Measurements from ENCODE around the gene PFKL. TPM values are rescaled to one million over a fixed set of nuclear protein-coding genes. Genes with fewer than 3 reads are reported as not detected.

PFKL gene
- total RNA-seq, 5 donors from 2014 or later (not counting 1 experiment from before 2014, with no cell fraction given) = 125 to 200 (median 162) TPM

DNA sequence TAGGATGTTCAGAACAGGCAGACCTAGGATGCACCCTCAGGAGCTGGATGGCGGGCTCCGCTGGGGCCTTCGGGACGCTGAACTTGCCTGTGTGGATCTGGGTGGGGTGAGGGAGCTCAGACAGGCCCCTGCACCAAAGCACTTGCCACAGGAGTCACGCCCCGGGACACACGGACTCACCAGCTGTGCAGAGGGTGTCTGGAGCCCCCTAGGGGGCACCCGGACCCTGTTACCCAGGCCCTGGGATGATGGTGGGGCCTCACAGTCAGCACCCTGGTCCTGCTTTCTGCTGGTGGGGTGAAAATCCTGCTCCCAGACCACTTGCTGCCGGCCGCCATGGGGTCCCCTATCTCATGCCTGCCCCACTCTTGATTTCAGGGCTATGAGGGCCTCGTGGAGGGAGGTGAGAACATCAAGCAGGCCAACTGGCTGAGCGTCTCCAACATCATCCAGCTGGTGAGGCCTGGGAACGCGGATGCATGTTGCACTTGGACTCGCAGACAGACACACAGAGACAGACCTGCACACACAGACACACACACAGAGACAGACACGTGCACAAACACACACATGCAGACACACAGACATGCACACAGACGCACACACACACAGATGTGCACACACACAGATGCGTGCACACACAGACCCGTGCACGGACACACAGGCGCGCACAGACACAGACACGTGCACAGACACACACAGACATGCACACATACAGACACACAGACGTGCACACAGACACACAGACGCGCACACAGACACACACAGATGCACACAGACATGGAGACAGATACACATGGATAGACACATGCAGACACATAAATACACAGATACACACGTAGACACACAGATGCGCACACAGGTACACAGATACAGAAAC lies 11.0 kb downstream of the PFKL start:
- ATAC-seq (replicated peaks in 1 of 4) = no peak
- ChIA-PET POLR2A (no interaction called here), CTCF (interaction anchor here in 1 of 2 donors (0.5 kb wide), 1 partner anchor 586 kb away, joined by 6 read pairs; no protein-coding TSS in a partner anchor)
- Mint-ChIP-seq H3K27me3 (no peaks in the 10 kb centered on the region), H3K4me3 (no peak overlapping the region), H3K4me1 (peaks cover 0 to 11% (median 5%) of the 10 kb centered on the region in 3 donors), H3K27ac (no peak overlapping the region), H3K36me3 (peaks cover 13% of the 10 kb centered on the region), H3K9me3 (no peaks in the 10 kb centered on the region)
- WGBS (ENCODE audit: insufficient coverage) = 97% methylated on average over 27 of the region's 28 CpGs
- no peak for DNase-seq
- H3K9me3 ChIP-seq = no peaks in the 10 kb centered on the region
- H3K4me3 ChIP-seq (ENCODE audit: control insufficient read depth in 1 of 2, extremely low read depth in 1 of 2, low read length in 1 of 2) = no peak overlapping the region
- no peaks in the 10 kb centered on the region for H3K4me1 ChIP-seq (ENCODE audit: control insufficient read depth in 1 of 2, extremely low read depth in 1 of 2, insufficient read depth in 2 of 2, low read length in 2 of 2)
- no peaks in the 10 kb centered on the region for H3K27me3 ChIP-seq (replicated peaks in 1 of 2; ENCODE audit: control insufficient read depth in 2 of 2, extremely low read depth in 1 of 2, insufficient read depth in 2 of 2, low read length in 1 of 2)
- H3K27ac ChIP-seq (ENCODE audit: low read length) = no peak overlapping the region
- H3K36me3 ChIP-seq (ENCODE audit: control insufficient read depth in 2 of 2, extremely low read depth in 1 of 2, insufficient read depth in 1 of 2, low read length in 1 of 2) = peaks cover 36 to 74% of the 10 kb centered on the region in 2 donors

- H3K4me3 ChIP-seq (ENCODE audit: control insufficient read depth in 1 of 2, extremely low read depth in 1 of 2, low read length in 1 of 2) = no peak overlapping the region
- POLR2A ChIA-PET = no interaction called here
- Mint-ChIP-seq H3K36me3 (peaks cover 13% of the 10 kb centered on the region), H3K9me3 (no peaks in the 10 kb centered on the region), H3K4me3 (no peak overlapping the region), H3K27ac (no peak overlapping the region), H3K27me3 (no peaks in the 10 kb centered on the region), H3K4me1 (peaks cover 0 to 9% (median 4%) of the 10 kb centered on the region in 3 donors)
- DNase-seq = no peak
- no peaks in the 10 kb centered on the region for H3K27me3 ChIP-seq (replicated peaks in 1 of 2; ENCODE audit: control insufficient read depth in 2 of 2, extremely low read depth in 1 of 2, insufficient read depth in 2 of 2, low read length in 1 of 2)
- no peak for ATAC-seq (replicated peaks in 1 of 4)
- no peaks in the 10 kb centered on the region for H3K9me3 ChIP-seq
- H3K36me3 ChIP-seq (ENCODE audit: control insufficient read depth in 2 of 2, extremely low read depth in 1 of 2, insufficient read depth in 1 of 2, low read length in 1 of 2) = peaks cover 33 to 76% of the 10 kb centered on the region in 2 donors
- H3K27ac ChIP-seq (ENCODE audit: low read length) = no peak overlapping the region
- 98% methylated on average over 22 of the region's 22 CpGs for WGBS (ENCODE audit: insufficient coverage)
- CTCF ChIA-PET = no interaction called here
- H3K4me1 ChIP-seq (ENCODE audit: control insufficient read depth in 1 of 2, extremely low read depth in 1 of 2, insufficient read depth in 2 of 2, low read length in 2 of 2) = no peaks in the 10 kb centered on the region
These were observed 12.2 kb downstream of the PFKL start for GRCh38 chr21:44312089-44312488.

DNA sequence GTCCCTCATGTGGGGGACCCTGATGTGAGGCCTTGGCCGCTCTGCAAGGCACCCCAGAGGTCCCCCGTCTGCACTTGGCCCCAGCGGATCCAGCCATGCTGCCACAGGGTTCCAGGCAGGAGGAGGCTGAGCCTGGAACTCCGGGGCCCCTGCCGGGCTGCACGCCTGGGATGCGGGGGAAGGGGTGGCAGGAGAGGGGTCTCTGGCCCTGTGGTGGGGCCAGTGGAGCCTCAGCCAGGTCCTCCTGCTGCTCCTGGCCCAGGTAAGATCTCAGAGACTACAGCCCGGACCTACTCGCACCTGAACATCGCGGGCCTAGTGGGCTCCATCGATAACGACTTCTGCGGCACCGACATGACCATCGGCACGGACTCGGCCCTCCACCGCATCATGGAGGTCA lies 12.9 kb downstream of the PFKL start:
- ATAC-seq (replicated peaks in 1 of 4) = no peak
- Histone ChIP-seq H3K4me3 (ENCODE audit: control insufficient read depth in 1 of 2, extremely low read depth in 1 of 2, low read length in 1 of 2) (no peak overlapping the region), H3K4me1 (ENCODE audit: control insufficient read depth in 1 of 2, extremely low read depth in 1 of 2, insufficient read depth in 2 of 2, low read length in 2 of 2) (no peaks in the 10 kb centered on the region), H3K9me3 (no peaks in the 10 kb centered on the region), H3K27me3 (replicated peaks in 1 of 2; ENCODE audit: control insufficient read depth in 2 of 2, extremely low read depth in 1 of 2, insufficient read depth in 2 of 2, low read length in 1 of 2) (no peaks in the 10 kb centered on the region), H3K27ac (ENCODE audit: low read length) (no peak overlapping the region), H3K36me3 (ENCODE audit: control insufficient read depth in 2 of 2, extremely low read depth in 1 of 2, insufficient read depth in 1 of 2, low read length in 1 of 2) (peaks cover 34 to 70% of the 10 kb centered on the region in 2 donors)
- ChIA-PET POLR2A (no interaction called here), CTCF (no interaction called here)
- Mint-ChIP-seq H3K27me3 (no peaks in the 10 kb centered on the region), H3K4me1 (peaks cover 0 to 6% (median 2%) of the 10 kb centered on the region in 3 donors), H3K4me3 (no peak overlapping the region), H3K36me3 (peaks cover 11% of the 10 kb centered on the region), H3K27ac (no peak overlapping the region), H3K9me3 (no peaks in the 10 kb centered on the region)
- no peak for DNase-seq
- 97% methylated on average over 17 of the region's 19 CpGs for WGBS (ENCODE audit: insufficient coverage)

GRCh38 chr21:44313451-44313850 lies 13.6 kb downstream of the PFKL start:
- DNase-seq (no peak), ATAC-seq (replicated peaks in 1 of 4) (no peak)
- WGBS (ENCODE audit: insufficient coverage) = 93% methylated on average over 13 of the region's 13 CpGs
- Histone ChIP-seq H3K4me1 (ENCODE audit: control insufficient read depth in 1 of 2, extremely low read depth in 1 of 2, insufficient read depth in 2 of 2, low read length in 2 of 2) (no peaks in the 10 kb centered on the region), H3K27ac (ENCODE audit: low read length) (no peak overlapping the region), H3K27me3 (replicated peaks in 1 of 2; ENCODE audit: control insufficient read depth in 2 of 2, extremely low read depth in 1 of 2, insufficient read depth in 2 of 2, low read length in 1 of 2) (no peaks in the 10 kb centered on the region), H3K9me3 (no peaks in the 10 kb centered on the region), H3K4me3 (ENCODE audit: control insufficient read depth in 1 of 2, extremely low read depth in 1 of 2, low read length in 1 of 2) (no peak overlapping the region), H3K36me3 (ENCODE audit: control insufficient read depth in 2 of 2, extremely low read depth in 1 of 2, insufficient read depth in 1 of 2, low read length in 1 of 2) (peaks cover 36 to 68% of the 10 kb centered on the region in 2 donors)
- Mint-ChIP-seq H3K4me1 (no peaks in the 10 kb centered on the region), H3K27ac (no peak overlapping the region), H3K27me3 (no peaks in the 10 kb centered on the region), H3K36me3 (peaks cover 13% of the 10 kb centered on the region), H3K4me3 (no peak overlapping the region), H3K9me3 (no peaks in the 10 kb centered on the region)
- POLR2A ChIA-PET = no interaction called here
- CTCF ChIA-PET = no interaction called here

DNA sequence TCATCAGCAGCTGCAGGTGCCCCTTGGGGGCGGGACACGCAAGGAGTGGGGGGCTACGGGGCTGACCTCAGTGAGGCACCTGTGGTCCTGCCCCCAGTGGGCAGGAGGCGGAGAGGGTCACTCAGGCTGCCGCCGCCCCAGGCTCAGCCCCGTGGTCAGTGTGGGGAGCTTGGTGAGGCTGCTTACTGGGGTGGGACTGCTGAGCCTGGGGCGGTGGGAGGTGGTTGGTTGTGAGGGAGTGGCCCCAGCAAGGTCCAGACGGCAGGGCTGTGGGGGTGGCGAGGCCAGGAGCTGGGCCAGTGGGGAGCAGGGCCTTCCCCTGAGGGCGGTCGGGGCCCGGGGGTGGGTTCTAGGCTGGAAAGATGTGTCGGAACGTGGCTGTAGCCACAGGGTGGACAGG lies 14.3 kb downstream of the PFKL start:
- no peaks in the 10 kb centered on the region for H3K27me3 Mint-ChIP-seq
- peaks cover 33 to 68% of the 10 kb centered on the region in 2 donors for H3K36me3 ChIP-seq (ENCODE audit: control insufficient read depth in 2 of 2, extremely low read depth in 1 of 2, insufficient read depth in 1 of 2, low read length in 1 of 2)

DNA sequence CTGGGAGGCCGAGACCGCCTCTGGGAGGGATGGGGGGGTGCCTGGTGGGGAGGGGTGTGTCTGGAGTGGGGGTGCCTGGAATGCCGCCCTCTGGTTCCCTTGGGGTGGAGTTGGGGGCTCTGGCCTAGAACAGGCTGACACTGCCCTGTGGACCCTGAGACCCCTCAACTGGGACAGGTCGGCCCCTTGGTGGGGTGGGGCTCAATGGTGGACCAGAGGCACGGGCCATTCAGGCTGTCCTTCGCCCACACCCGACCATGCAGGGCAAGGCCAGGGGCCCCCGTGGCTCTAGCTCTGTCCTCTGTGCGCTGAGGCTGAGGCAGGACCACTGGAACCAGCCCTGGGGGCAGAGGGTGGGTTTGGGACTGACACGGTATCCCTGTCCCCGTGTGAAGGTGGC lies 14.7 kb downstream of the PFKL start:
- H3K4me3 ChIP-seq (ENCODE audit: control insufficient read depth in 1 of 2, extremely low read depth in 1 of 2, low read length in 1 of 2) = no peak overlapping the region
- no peak overlapping the region for H3K27ac ChIP-seq (ENCODE audit: low read length)
- POLR2A ChIA-PET = no interaction called here
- no peaks in the 10 kb centered on the region for H3K27me3 ChIP-seq (replicated peaks in 1 of 2; ENCODE audit: control insufficient read depth in 2 of 2, extremely low read depth in 1 of 2, insufficient read depth in 2 of 2, low read length in 1 of 2)
- CTCF ChIA-PET = interaction anchor here in 1 of 2 donors (0.5 kb wide), 1 partner anchor 1460 kb away, joined by 3 read pairs; no protein-coding TSS in a partner anchor
- ATAC-seq (replicated peaks in 1 of 4) (no peak), DNase-seq (no peak)
- Mint-ChIP-seq H3K4me1 (no peaks in the 10 kb centered on the region), H3K4me3 (no peak overlapping the region), H3K36me3 (peaks cover 16% of the 10 kb centered on the region), H3K9me3 (no peaks in the 10 kb centered on the region), H3K27me3 (no peaks in the 10 kb centered on the region), H3K27ac (no peak overlapping the region)
- WGBS (ENCODE audit: insufficient coverage) = 96% methylated on average over 8 of the region's 11 CpGs
- H3K9me3 ChIP-seq = no peaks in the 10 kb centered on the region
- peaks cover 37 to 71% of the 10 kb centered on the region in 2 donors for H3K36me3 ChIP-seq (ENCODE audit: control insufficient read depth in 2 of 2, extremely low read depth in 1 of 2, insufficient read depth in 1 of 2, low read length in 1 of 2)
- H3K4me1 ChIP-seq (ENCODE audit: control insufficient read depth in 1 of 2, extremely low read depth in 1 of 2, insufficient read depth in 2 of 2, low read length in 2 of 2) = no peaks in the 10 kb centered on the region

More for the DNA sequence above, 14.3 kb downstream of the PFKL start:
- ATAC-seq (replicated peaks in 1 of 4) (no peak), DNase-seq (no peak)
- no peak overlapping the region for H3K27ac Mint-ChIP-seq
- no peak overlapping the region for H3K4me3 Mint-ChIP-seq
- Histone ChIP-seq H3K4me1 (ENCODE audit: control insufficient read depth in 1 of 2, extremely low read depth in 1 of 2, insufficient read depth in 2 of 2, low read length in 2 of 2) (no peaks in the 10 kb centered on the region), H3K9me3 (no peaks in the 10 kb centered on the region), H3K27ac (ENCODE audit: low read length) (no peak overlapping the region), H3K4me3 (ENCODE audit: control insufficient read depth in 1 of 2, extremely low read depth in 1 of 2, low read length in 1 of 2) (no peak overlapping the region), H3K27me3 (replicated peaks in 1 of 2; ENCODE audit: control insufficient read depth in 2 of 2, extremely low read depth in 1 of 2, insufficient read depth in 2 of 2, low read length in 1 of 2) (no peaks in the 10 kb centered on the region)
- no peaks in the 10 kb centered on the region for H3K9me3 Mint-ChIP-seq
- H3K36me3 Mint-ChIP-seq = peaks cover 13% of the 10 kb centered on the region
- no peaks in the 10 kb centered on the region for H3K4me1 Mint-ChIP-seq
- 87% methylated on average over 12 of the region's 15 CpGs for WGBS (ENCODE audit: insufficient coverage)
- ChIA-PET CTCF (no interaction called here), POLR2A (no interaction called here)
